Testis (tissue), 2 donors: ENCODE data around the gene TMEM63B.

Experiments
- CTCF ChIP-seq, 3 experiments: fragments of 450-650 bp in 2 of 3; fragments of 200-600 bp in 1 of 3; sonication (generic) in 1 of 3; IDR thresholded peaks; one replicate each; pipeline ENCODE4 v1.5.1; 2016 to 2019; ENCODE audit warnings: antibody characterized with exemption in 3 of 3, mild to moderate bottlenecking in 2 of 3, moderate library complexity in 1 of 3
- POLR2A ChIP-seq: fragments of 450-650 bp; IDR thresholded peaks from one replicate; pipeline ENCODE4 v1.6.1; 2017; ENCODE audit warnings: antibody characterized with exemption, mild to moderate bottlenecking, moderate library complexity

GRCh38 chr6:44199883-44200282 lies 72.5 kb downstream of the TMEM63B start:
- TF ChIP-seq POLR2A = no peak
- TF ChIP-seq CTCF (IDR thresholded peaks at IDR 0.05) = no peak
